ENCODE data around the gene SPINK2. TPM values are rescaled to one million over a fixed set of nuclear protein-coding genes. Genes with fewer than 3 reads are reported as not detected.

SPINK2 gene
- total and polyA plus RNA-seq, 2 of the 13 experiments (the other 11 are each of a cell fraction or from before 2014, with no cell fraction given): not detected

DNA sequence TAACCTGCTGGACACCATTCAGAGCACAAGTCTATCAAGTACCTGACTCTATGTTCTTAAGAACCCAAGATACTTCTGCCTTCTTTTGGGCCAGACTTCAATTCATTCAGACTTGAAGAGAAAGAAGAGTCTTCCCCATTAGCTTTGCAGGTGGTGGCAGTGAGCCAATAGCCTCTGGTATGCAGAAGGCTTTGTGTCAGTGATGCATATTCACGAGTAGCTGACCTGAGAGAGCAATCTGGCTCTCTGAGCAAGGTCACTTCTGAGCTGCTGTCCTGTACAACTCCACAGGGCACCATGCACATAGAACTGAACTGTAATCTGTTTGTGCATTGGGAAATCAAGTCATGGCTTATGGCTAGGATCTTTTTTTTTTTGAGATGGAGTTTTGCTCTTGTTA lies 39.9 kb upstream of the SPINK2 start:
- Histone ChIP-seq H3K9me3 (ENCODE audit: low read length) (no peaks in the 10 kb centered on the region), H3K79me2 (ENCODE audit: insufficient read depth, low read length) (no peaks in the 10 kb centered on the region), H3K36me3 (replicated peaks in 1 of 2; ENCODE audit: control insufficient read depth in 1 of 2, insufficient read depth in 2 of 2, low read length in 2 of 2) (no peaks in the 10 kb centered on the region), H3K4me1 (ENCODE audit: insufficient read depth, low read length) (no peaks in the 10 kb centered on the region), H3K27me3 (ENCODE audit: control insufficient read depth in 1 of 2, insufficient read depth in 2 of 2, low read length in 2 of 2) (no peaks in the 10 kb centered on the region; a peak in 1 of 5 replicates), H3K9ac (ENCODE audit: insufficient read depth, low read depth, low read length) (no peak overlapping the region), H3K27ac (ENCODE audit: extremely low read length, insufficient read depth, low read length) (no peak overlapping the region), H3K4me2 (ENCODE audit: low read depth, low read length) (no peak overlapping the region), H2AFZ (ENCODE audit: low read length) (no peak overlapping the region), H4K20me1 (ENCODE audit: insufficient read depth, low read length) (no peaks in the 10 kb centered on the region), H3K4me3 (replicated peaks in 1 of 3; ENCODE audit: insufficient read depth in 1 of 3, low read depth in 2 of 3, low read length in 3 of 3) (no peak overlapping the region)
- FAIRE-seq: no peak
- in situ Hi-C loops (cut with HindIII; ENCODE audit: extremely low pct_ligation_motif_present, low pct_unique_long_range_greater_than_20kb): no loop called here
- ChIA-PET CTCF (ENCODE audit: low intra/inter-chr PET ratio, low total read pairs) (no interaction called here), POLR2A (no interaction called here)
- ATAC-seq: peak; percentile 73
- BruUV-seq (replicated peaks): no TSS peak
- no peak for DNase-seq (ENCODE audit: low spot score)
- no CpG with 5 or more reads among the region's 1 CpG for WGBS (ENCODE audit: low lambda C conversion rate)
- intact Hi-C loops (cut with micrococcal nuclease; ENCODE audit: unreplicated experiment): no loop called here
- TF ChIP-seq ZFP90 (CRISPR knock-in tag; IDR thresholded peaks at IDR 0.05; ENCODE audit: borderline replicate concordance) (no peak), ZNF225 (CRISPR knock-in tag; IDR thresholded peaks at IDR 0.05) (no peak), SALL1 (CRISPR knock-in tag; IDR thresholded peaks at IDR 0.05) (no peak), SP2 (CRISPR knock-in tag; IDR thresholded peaks at IDR 0.05) (no peak), ZSCAN22 (CRISPR knock-in tag; IDR thresholded peaks at IDR 0.05) (no peak), MEF2D (CRISPR knock-in tag; IDR thresholded peaks at IDR 0.05) (no peak), ZNF282 (IDR thresholded peaks at IDR 0.05; ENCODE audit: partially characterized antibody) (no peak), SRSF4 (IDR thresholded peaks at IDR 0.05; ENCODE audit: low read depth, low read length, poor library complexity, severe bottlenecking) (no peak)
- TF ChIP-seq, protein P1, sequence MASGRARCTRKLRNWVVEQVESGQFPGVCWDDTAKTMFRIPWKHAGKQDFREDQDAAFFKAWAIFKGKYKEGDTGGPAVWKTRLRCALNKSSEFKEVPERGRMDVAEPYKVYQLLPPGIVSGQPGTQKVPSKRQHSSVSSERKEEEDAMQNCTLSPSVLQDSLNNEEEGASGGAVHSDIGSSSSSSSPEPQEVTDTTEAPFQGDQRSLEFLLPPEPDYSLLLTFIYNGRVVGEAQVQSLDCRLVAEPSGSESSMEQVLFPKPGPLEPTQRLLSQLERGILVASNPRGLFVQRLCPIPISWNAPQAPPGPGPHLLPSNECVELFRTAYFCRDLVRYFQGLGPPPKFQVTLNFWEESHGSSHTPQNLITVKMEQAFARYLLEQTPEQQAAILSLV (CRISPR knock-in tag; IDR thresholded peaks at IDR 0.05; ENCODE audit: borderline replicate concordance): no peak

DNA sequence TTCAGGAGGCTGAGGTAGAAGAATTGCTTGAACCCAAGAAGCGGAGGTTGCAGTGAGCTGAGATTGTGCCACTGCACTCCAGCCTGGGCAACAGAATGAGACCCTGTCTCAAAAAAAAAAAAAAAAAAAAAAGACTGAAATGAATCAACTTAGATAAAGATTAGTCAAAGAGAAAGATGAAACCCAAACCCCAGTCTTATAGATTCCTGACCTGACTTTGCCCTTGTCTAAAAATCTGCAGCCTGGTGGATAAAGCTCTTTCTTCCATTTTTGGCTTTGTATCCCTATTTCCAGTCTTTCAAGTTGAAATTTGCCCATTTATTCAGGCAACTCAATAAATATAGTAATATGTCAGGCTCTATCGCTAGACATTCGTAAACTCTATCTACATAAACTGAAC lies 39.3 kb upstream of the SPINK2 start:
- ATAC-seq (no peak), FAIRE-seq (no peak), DNase-seq (ENCODE audit: low spot score) (no peak)
- H3K4me2 ChIP-seq (ENCODE audit: low read depth, low read length): no peak overlapping the region
- no peak overlapping the region for H3K4me3 ChIP-seq (replicated peaks in 1 of 3; ENCODE audit: insufficient read depth in 1 of 3, low read depth in 2 of 3, low read length in 3 of 3)
- no peaks in the 10 kb centered on the region for H3K36me3 ChIP-seq (replicated peaks in 1 of 2; ENCODE audit: control insufficient read depth in 1 of 2, insufficient read depth in 2 of 2, low read length in 2 of 2)
- no peaks in the 10 kb centered on the region for H3K4me1 ChIP-seq (ENCODE audit: insufficient read depth, low read length)
- H3K27ac ChIP-seq (ENCODE audit: extremely low read length, insufficient read depth, low read length): no peak overlapping the region
- H3K9ac ChIP-seq (ENCODE audit: insufficient read depth, low read depth, low read length): no peak overlapping the region
- no peak overlapping the region for H2AFZ ChIP-seq (ENCODE audit: low read length)
- ChIA-PET POLR2A (no interaction called here), CTCF (ENCODE audit: low intra/inter-chr PET ratio, low total read pairs) (no interaction called here)
- intact Hi-C loops (cut with micrococcal nuclease; ENCODE audit: unreplicated experiment) (no loop called here), in situ Hi-C loops (cut with HindIII; ENCODE audit: extremely low pct_ligation_motif_present, low pct_unique_long_range_greater_than_20kb) (no loop called here)
- H4K20me1 ChIP-seq (ENCODE audit: insufficient read depth, low read length): no peaks in the 10 kb centered on the region
- 33% methylated on average over 3 of the region's 3 CpGs for WGBS (ENCODE audit: low lambda C conversion rate)
- no TSS peak for BruUV-seq (replicated peaks)
- no peaks in the 10 kb centered on the region for H3K79me2 ChIP-seq (ENCODE audit: insufficient read depth, low read length)
- no peaks in the 10 kb centered on the region; a peak in 1 of 5 replicates for H3K27me3 ChIP-seq (ENCODE audit: control insufficient read depth in 1 of 2, insufficient read depth in 2 of 2, low read length in 2 of 2)
- H3K9me3 ChIP-seq (ENCODE audit: low read length): no peaks in the 10 kb centered on the region
- no peak for TF ChIP-seq RBFOX2 (IDR thresholded peaks at IDR 0.05; ENCODE audit: low read depth, low read length)
- TF ChIP-seq, protein P2, sequence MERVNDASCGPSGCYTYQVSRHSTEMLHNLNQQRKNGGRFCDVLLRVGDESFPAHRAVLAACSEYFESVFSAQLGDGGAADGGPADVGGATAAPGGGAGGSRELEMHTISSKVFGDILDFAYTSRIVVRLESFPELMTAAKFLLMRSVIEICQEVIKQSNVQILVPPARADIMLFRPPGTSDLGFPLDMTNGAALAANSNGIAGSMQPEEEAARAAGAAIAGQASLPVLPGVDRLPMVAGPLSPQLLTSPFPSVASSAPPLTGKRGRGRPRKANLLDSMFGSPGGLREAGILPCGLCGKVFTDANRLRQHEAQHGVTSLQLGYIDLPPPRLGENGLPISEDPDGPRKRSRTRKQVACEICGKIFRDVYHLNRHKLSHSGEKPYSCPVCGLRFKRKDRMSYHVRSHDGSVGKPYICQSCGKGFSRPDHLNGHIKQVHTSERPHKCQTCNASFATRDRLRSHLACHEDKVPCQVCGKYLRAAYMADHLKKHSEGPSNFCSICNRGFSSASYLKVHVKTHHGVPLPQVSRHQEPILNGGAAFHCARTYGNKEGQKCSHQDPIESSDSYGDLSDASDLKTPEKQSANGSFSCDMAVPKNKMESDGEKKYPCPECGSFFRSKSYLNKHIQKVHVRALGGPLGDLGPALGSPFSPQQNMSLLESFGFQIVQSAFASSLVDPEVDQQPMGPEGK (CRISPR knock-in tag; IDR thresholded peaks at IDR 0.05): no peak
- TF ChIP-seq, protein P3, sequence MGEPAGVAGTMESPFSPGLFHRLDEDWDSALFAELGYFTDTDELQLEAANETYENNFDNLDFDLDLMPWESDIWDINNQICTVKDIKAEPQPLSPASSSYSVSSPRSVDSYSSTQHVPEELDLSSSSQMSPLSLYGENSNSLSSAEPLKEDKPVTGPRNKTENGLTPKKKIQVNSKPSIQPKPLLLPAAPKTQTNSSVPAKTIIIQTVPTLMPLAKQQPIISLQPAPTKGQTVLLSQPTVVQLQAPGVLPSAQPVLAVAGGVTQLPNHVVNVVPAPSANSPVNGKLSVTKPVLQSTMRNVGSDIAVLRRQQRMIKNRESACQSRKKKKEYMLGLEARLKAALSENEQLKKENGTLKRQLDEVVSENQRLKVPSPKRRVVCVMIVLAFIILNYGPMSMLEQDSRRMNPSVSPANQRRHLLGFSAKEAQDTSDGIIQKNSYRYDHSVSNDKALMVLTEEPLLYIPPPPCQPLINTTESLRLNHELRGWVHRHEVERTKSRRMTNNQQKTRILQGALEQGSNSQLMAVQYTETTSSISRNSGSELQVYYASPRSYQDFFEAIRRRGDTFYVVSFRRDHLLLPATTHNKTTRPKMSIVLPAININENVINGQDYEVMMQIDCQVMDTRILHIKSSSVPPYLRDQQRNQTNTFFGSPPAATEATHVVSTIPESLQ (CRISPR knock-in tag; conservative IDR thresholded peaks at IDR 0.05): no peak
- no peak for TF ChIP-seq HOXA7 (CRISPR knock-in tag; IDR thresholded peaks at IDR 0.05)
- no peak for TF ChIP-seq SMARCE1 (IDR thresholded peaks at IDR 0.05; ENCODE audit: borderline replicate concordance)
- no peak for TF ChIP-seq ELF3 (CRISPR knock-in tag; IDR thresholded peaks at IDR 0.05)
